ENCODE results near the gene CADPS2.

GRCh38 chr7:122525355-122525754 is 360.9 kb downstream of the CADPS2 start:
- TF ChIP-seq EZH2phosphoT487 (IDR thresholded peaks at IDR 0.05) (no peak), CTCF (IDR thresholded peaks at IDR 0.05) (no peak), EZH2 (IDR thresholded peaks at IDR 0.05) (no peak)

All from neural progenitor cell (in vitro differentiated cells).